HG03066 (cell line): Measurements from ENCODE around the gene CLK2.
"Not testable (repeated sequence)": the region's sequence is repeated elsewhere in the genome, so short reads cannot be mapped to it uniquely, and the experiment has no call there.

Experiments
- ATAC-seq: cut with Tn5 transposase; IDR thresholded peaks from one replicate; pipeline ENCODE4 v1.9.1; 2021; ENCODE audit warnings: low read depth; ENCODE audit not compliant: unreplicated experiment

CLK2 gene

DNA sequence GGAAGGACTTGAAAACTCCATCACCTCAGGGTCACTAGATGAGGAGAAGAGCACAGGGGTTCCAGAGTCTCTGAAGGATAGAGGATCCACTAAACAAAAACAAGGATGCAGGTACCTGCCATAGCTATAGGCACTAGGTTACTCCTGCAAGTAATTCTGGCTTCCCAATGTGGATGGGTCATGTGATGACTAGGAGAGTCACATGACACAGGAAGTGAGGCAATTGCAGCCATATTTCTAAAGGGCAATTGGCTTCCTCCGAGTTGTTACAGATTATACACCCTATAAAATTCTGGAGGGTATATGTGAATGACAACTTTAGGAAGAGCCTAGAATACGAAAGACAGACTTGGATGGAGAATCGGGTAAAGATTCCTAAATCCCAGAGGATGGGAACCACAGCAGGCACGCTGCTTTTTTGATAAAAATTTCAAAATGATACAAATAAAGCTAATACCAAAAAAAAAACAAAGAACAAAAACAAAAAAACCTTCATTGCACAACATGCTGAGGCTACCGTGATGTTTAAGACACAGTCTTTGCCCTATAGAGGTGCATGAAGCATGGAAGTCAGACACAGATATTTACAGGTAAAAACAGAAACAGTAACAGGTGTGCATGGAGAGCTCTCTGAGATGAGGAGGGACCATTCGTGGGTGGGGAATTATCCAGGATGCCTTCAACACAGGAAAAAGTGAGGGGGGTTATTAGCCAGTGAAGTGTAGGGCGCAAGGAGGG lies 54.3 kb downstream of the CLK2 start:
- ATAC-seq: no peak

DNA sequence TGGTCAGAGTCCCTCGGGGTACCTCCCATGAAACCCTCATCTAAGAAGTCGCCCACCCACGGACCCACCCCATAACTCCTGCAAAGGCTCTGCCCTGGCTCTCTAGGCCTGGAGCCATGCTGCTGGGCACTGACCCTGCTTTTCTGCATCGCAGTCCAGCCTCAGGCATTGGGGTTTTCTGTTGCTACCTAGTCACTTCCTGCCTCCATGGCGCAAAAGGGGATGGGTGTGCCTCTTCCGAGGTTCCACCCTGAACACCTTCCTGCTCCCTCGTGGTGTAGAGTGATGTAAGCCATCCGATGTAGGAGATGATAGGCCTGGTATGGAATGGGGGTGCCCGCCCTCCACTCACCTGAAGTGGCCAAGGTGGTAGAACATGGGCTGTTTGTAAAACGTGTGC lies 58.6 kb downstream of the CLK2 start:
- ATAC-seq: not testable (repeated sequence)
